Daoy (cell line): ENCODE data around the gene ZSWIM1. TPM values are rescaled to one million over a fixed set of nuclear protein-coding genes. Genes with fewer than 3 reads are reported as not detected.
"Not testable (repeated sequence)": the region's sequence is repeated elsewhere in the genome, so short reads cannot be mapped to it uniquely, and the experiment has no call there.

Experiments used
- DNase-seq: peaks from one replicate; pipeline ENCODE4 v3.0.0-alpha.2; 2015; ENCODE audit warnings: low read depth
- total RNA-seq: library from RNA; depleted of rRNA; stranded (reverse); fragments of >200 nt; shearing (Covaris generic); gene quantifications from 2 replicates; pipeline ENCODE4 v1.2.3, GENCODE V29; 2014

ZSWIM1 gene
- total RNA-seq, 1 experiment from 2014 or later = 5.9 TPM

- peak; percentile 99 for DNase-seq
Measured at GRCh38 chr20:45857114-45857881, 23.7 kb upstream of the ZSWIM1 start, which contains the start of the genes ACOT8 and ZSWIM3. ACOT8 (minus strand) TSS chr20:45857392; CDS start chr20:45857315, 77 bp downstream. ZSWIM3 (plus strand) TSS chr20:45857614; CDS start chr20:45857826, 212 bp downstream.

GRCh38 chr20:45857882-45858216 is 23.2 kb upstream of the ZSWIM1 start:
- DNase-seq = no peak

- DNase-seq = no peak
Measured at GRCh38 chr20:45859916-45860315, 21.1 kb upstream of the ZSWIM1 start.

- DNase-seq = no peak
Measured at GRCh38 chr20:45860560-45861220, 20.3 kb upstream of the ZSWIM1 start.

- DNase-seq = peak; percentile 25
Measured at GRCh38 chr20:45861221-45862075, 19.6 kb upstream of the ZSWIM1 start.

- no peak for DNase-seq
Measured at GRCh38 chr20:45863543-45864470, 17.2 kb upstream of the ZSWIM1 start.

GRCh38 chr20:45866454-45866853 is 14.6 kb upstream of the ZSWIM1 start:
- no peak for DNase-seq

GRCh38 chr20:45867136-45867818 is 13.8 kb upstream of the ZSWIM1 start:
- no peak for DNase-seq

- peak; percentile 41 for DNase-seq
Measured at GRCh38 chr20:45867819-45868176, 13.2 kb upstream of the ZSWIM1 start.

- DNase-seq = no peak
Measured at GRCh38 chr20:45872626-45873025, 8.4 kb upstream of the ZSWIM1 start.

- DNase-seq = no peak
Measured at GRCh38 chr20:45873409-45874103, 7.5 kb upstream of the ZSWIM1 start.

- DNase-seq = not testable (repeated sequence)
Measured at GRCh38 chr20:45874104-45874481, 6.9 kb upstream of the ZSWIM1 start.

- no peak for DNase-seq
Measured at GRCh38 chr20:45874576-45874975, 6.5 kb upstream of the ZSWIM1 start.

GRCh38 chr20:45878076-45878761 is 2.8 kb upstream of the ZSWIM1 start:
- no peak for DNase-seq

- DNase-seq = no peak
Measured at GRCh38 chr20:45882469-45883099, 1.6 kb downstream of the ZSWIM1 start.

GRCh38 chr20:45883100-45883469 is 2.1 kb downstream of the ZSWIM1 start:
- no peak for DNase-seq

GRCh38 chr20:45886590-45887345 is 5.7 kb downstream of the ZSWIM1 start:
- DNase-seq = no peak

- no peak for DNase-seq
Measured at GRCh38 chr20:45887346-45887715, 6.3 kb downstream of the ZSWIM1 start, which contains the start of gene SPATA25. SPATA25 (minus strand) TSS chr20:45887622; CDS start chr20:45887590, 32 bp downstream.
